Mesenchymal stem cell (in vitro differentiated cells and primary cell): ENCODE measurements around the gene NOG. TPM values are rescaled to one million over a fixed set of nuclear protein-coding genes. Genes with fewer than 3 reads are reported as not detected.
A peak's percentile ranks its signal among the peaks of the same experiment; 100 is the strongest.

Experiments
- DNase-seq: peaks from one replicate; pipeline ENCODE4 v3.0.0-alpha.2; 2013
- H2AFZ ChIP-seq: one replicate; pipeline ENCODE4 v1.6.1; 2013; ENCODE audit warnings: low read depth, mild to moderate bottlenecking, control low read depth, inconsistent platforms, low read length, moderate library complexity
- H2AK5ac ChIP-seq: 2 replicates; pipeline ENCODE4 v1.6.1; 2013; ENCODE audit warnings: low read length, moderate library complexity, mild to moderate bottlenecking, inconsistent platforms; ENCODE audit not compliant: severe bottlenecking
- H2BK120ac ChIP-seq: one replicate; pipeline ENCODE4 v1.6.1; 2013; ENCODE audit warnings: low read depth, mild to moderate bottlenecking, inconsistent platforms, low read length, moderate library complexity
- H2BK12ac ChIP-seq, 2 experiments: one replicate each; pipeline ENCODE4 v1.6.1; 2013; ENCODE audit warnings: inconsistent platforms in 2 of 2, low read length in 2 of 2, mild to moderate bottlenecking in 2 of 2, moderate library complexity in 2 of 2, control low read depth in 1 of 2
- H2BK15ac ChIP-seq: one replicate; pipeline ENCODE4 v1.6.1; 2013; ENCODE audit warnings: mild to moderate bottlenecking, low read depth, inconsistent platforms; ENCODE audit not compliant: poor library complexity, severe bottlenecking
- H2BK5ac ChIP-seq: 2 replicates; pipeline ENCODE4 v1.6.1; 2013; ENCODE audit warnings: low read depth, mild to moderate bottlenecking, low read length, control low read depth, inconsistent platforms; ENCODE audit not compliant: poor library complexity, severe bottlenecking
- H3K14ac ChIP-seq, 2 experiments: one replicate each; pipeline ENCODE4 v1.6.1; 2013; ENCODE audit warnings: inconsistent platforms in 2 of 2, low read length in 2 of 2, control low read depth in 1 of 2, mild to moderate bottlenecking in 1 of 2, moderate library complexity in 1 of 2
- H3K18ac ChIP-seq, 2 experiments: one replicate each; pipeline ENCODE4 v1.6.1; 2013; ENCODE audit warnings: inconsistent platforms in 2 of 2, low read length in 2 of 2, control low read depth in 1 of 2, low read depth in 1 of 2, mild to moderate bottlenecking in 1 of 2
- H3K23ac ChIP-seq, 2 experiments: one replicate each; pipeline ENCODE4 v1.6.1; 2013; ENCODE audit warnings: inconsistent platforms in 2 of 2, low read length in 2 of 2, mild to moderate bottlenecking in 2 of 2, moderate library complexity in 2 of 2, control low read depth in 1 of 2
- H3K27ac ChIP-seq: 2 replicates; pipeline ENCODE4 v1.5.1; 2013; ENCODE audit warnings: mild to moderate bottlenecking, moderate library complexity, low read length, control low read depth, inconsistent platforms; ENCODE audit not compliant: poor library complexity, severe bottlenecking
- H3K27me3 ChIP-seq, 2 experiments: 2 replicates each; pipeline versions ENCODE4 v1.6.1 to v1.7.0; 2013; ENCODE audit warnings: low read length in 2 of 2, mild to moderate bottlenecking in 2 of 2, moderate library complexity in 2 of 2, control low read depth in 1 of 2, inconsistent platforms in 1 of 2; ENCODE audit not compliant: control insufficient read depth in 1 of 2, insufficient read depth in 1 of 2
- H3K36me3 ChIP-seq, 2 experiments: 2 replicates each; pipeline versions ENCODE4 v1.6.1 to v1.7.0; 2013; ENCODE audit warnings: low read length in 2 of 2, control low read depth in 1 of 2, inconsistent platforms in 1 of 2, low read depth in 1 of 2, mild to moderate bottlenecking in 1 of 2; ENCODE audit not compliant: insufficient read depth in 2 of 2, control insufficient read depth in 1 of 2
- H3K4ac ChIP-seq, 2 experiments: one replicate each; pipeline ENCODE4 v1.6.1; 2013; ENCODE audit warnings: inconsistent platforms in 2 of 2, low read length in 2 of 2, mild to moderate bottlenecking in 2 of 2, moderate library complexity in 2 of 2, control low read depth in 1 of 2, low read depth in 1 of 2
- H3K4me1 ChIP-seq: 2 replicates; pipeline ENCODE4 v1.6.1; 2013; ENCODE audit warnings: low read depth, low read length, control low read depth; ENCODE audit not compliant: control insufficient read depth, insufficient read depth
- H3K4me2 ChIP-seq: 2 replicates; pipeline ENCODE4 v1.6.1; 2013; ENCODE audit warnings: low read length, mild to moderate bottlenecking, inconsistent platforms; ENCODE audit not compliant: poor library complexity, severe bottlenecking
- H3K4me3 ChIP-seq, 2 experiments: 2 replicates each; pipeline versions ENCODE4 v1.5.1 to v1.7.0; 2013; ENCODE audit warnings: low read length in 2 of 2, mild to moderate bottlenecking in 2 of 2, control low read depth in 1 of 2, low read depth in 1 of 2; ENCODE audit not compliant: insufficient read depth in 1 of 2
- H3K79me1 ChIP-seq: replicated peaks from 2 replicates; pipeline ENCODE4 v1.6.1; 2013; ENCODE audit warnings: mild to moderate bottlenecking, control low read depth, low read length, inconsistent platforms; ENCODE audit not compliant: poor library complexity, severe bottlenecking
- H3K9ac ChIP-seq: 2 replicates; pipeline ENCODE4 v1.7.0; 2013; ENCODE audit warnings: mild to moderate bottlenecking, low read length, moderate library complexity
- H3K9me3 ChIP-seq: 2 replicates; pipeline ENCODE4 v1.7.0; 2013; ENCODE audit warnings: mild to moderate bottlenecking, low read length; ENCODE audit not compliant: control insufficient read depth
- H4K8ac ChIP-seq: one replicate; pipeline ENCODE4 v1.6.1; 2013; ENCODE audit warnings: inconsistent platforms, mild to moderate bottlenecking, low read length, moderate library complexity
- H4K91ac ChIP-seq: one replicate; pipeline ENCODE4 v1.6.1; 2013; ENCODE audit warnings: mild to moderate bottlenecking, low read length, inconsistent platforms
- WGBS: methylation state at CpG from one replicate; pipeline ENCODE4 v1.1.7; 2013; ENCODE audit warnings: mixed read lengths; 5-methylcytosine and 5-hydroxymethylcytosine counted together
- polyA plus RNA-seq, 2 experiments: library from polyadenylated mRNA; stranded (reverse); fragments of 200-250 nt; gene quantifications; one replicate each; pipeline ENCODE4 v1.2.3, GENCODE V29; 2013

NOG gene
- 8.7 TPM for polyA plus RNA-seq (2013, experiment 1 of 2)
- polyA plus RNA-seq (2013, experiment 2 of 2), result 9.5 TPM

DNA sequence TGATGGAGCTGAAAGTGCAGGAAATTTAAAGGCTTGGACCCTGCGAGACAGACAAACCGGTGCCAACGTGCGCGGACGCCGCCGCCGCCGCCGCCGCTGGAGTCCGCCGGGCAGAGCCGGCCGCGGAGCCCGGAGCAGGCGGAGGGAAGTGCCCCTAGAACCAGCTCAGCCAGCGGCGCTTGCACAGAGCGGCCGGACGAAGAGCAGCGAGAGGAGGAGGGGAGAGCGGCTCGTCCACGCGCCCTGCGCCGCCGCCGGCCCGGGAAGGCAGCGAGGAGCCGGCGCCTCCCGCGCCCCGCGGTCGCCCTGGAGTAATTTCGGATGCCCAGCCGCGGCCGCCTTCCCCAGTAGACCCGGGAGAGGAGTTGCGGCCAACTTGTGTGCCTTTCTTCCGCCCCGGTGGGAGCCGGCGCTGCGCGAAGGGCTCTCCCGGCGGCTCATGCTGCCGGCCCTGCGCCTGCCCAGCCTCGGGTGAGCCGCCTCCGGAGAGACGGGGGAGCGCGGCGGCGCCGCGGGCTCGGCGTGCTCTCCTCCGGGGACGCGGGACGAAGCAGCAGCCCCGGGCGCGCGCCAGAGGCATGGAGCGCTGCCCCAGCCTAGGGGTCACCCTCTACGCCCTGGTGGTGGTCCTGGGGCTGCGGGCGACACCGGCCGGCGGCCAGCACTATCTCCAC lies at the start of gene NOG:
NOG (plus strand) TSS at position 54 of the 674 bp plus-strand sequence; CDS start at position 579, 525 bp downstream.
- peak within 1 kb of the TSS; percentile 81 for H4K91ac ChIP-seq

GRCh38 chr17:56545106-56545505 lies 48.4 kb upstream of the NOG start:
- Histone ChIP-seq H2AFZ (no peak overlapping the region), H3K4me1 (no peaks in the 10 kb centered on the region), H3K4ac (no peak overlapping the region), H3K9me3 (no peaks in the 10 kb centered on the region), H2BK120ac (no peak overlapping the region), H3K9ac (no peak overlapping the region), H2BK12ac (no peak overlapping the region), H2BK5ac (no peak overlapping the region), H3K36me3 (no peaks in the 10 kb centered on the region), H4K8ac (no peak overlapping the region), H2AK5ac (no peak overlapping the region), H3K23ac (no peak overlapping the region), H3K4me3 (no peak overlapping the region), H3K4me2 (no peak overlapping the region), H3K18ac (no peak overlapping the region), H3K27me3 (no peaks in the 10 kb centered on the region), H3K14ac (no peak overlapping the region), H3K79me1 (no peaks in the 10 kb centered on the region), H4K91ac (no peak overlapping the region), H2BK15ac (no peak overlapping the region), H3K27ac (no peak overlapping the region)
- DNase-seq, result no peak
- WGBS, result 69% methylated on average over 2 of the region's 2 CpGs

More for the DNA sequence above, at the start of gene NOG:
- Histone ChIP-seq H2BK12ac (peak within 1 kb of the TSS in 1 of 2 experiments; percentile 68), H3K27me3 (peaks cover 52 to 78% of the 10 kb centered on the region in 2 experiments), H3K27ac (no peak within 1 kb of the TSS), H2BK15ac (peak within 1 kb of the TSS; percentile 40), H3K4me1 (peaks cover 39% of the 10 kb centered on the region), H3K18ac (peak within 1 kb of the TSS; percentile 56 to 94), H2BK5ac (no peak within 1 kb of the TSS), H2AK5ac (no peak within 1 kb of the TSS), H4K8ac (peak within 1 kb of the TSS; percentile 12), H2BK120ac (no peak within 1 kb of the TSS), H3K36me3 (no peaks in the 10 kb centered on the region), H3K4me3 (peak within 1 kb of the TSS; percentile 62 to 72), H3K4ac (peak within 1 kb of the TSS in 1 of 2 experiments; percentile 80), H3K9me3 (no peaks in the 10 kb centered on the region), H3K4me2 (peak within 1 kb of the TSS; percentile 94), H3K9ac (no peak within 1 kb of the TSS), H3K14ac (peak within 1 kb of the TSS in 1 of 2 experiments; percentile 96), H3K23ac (peak within 1 kb of the TSS in 1 of 2 experiments; percentile 97), H3K79me1 (peaks cover 4% of the 10 kb centered on the region), H2AFZ (peak within 1 kb of the TSS; percentile 60)
- DNase-seq, result peak; percentile 83
- WGBS, result under 1% methylated on average over 67 of the region's 85 CpGs

DNA sequence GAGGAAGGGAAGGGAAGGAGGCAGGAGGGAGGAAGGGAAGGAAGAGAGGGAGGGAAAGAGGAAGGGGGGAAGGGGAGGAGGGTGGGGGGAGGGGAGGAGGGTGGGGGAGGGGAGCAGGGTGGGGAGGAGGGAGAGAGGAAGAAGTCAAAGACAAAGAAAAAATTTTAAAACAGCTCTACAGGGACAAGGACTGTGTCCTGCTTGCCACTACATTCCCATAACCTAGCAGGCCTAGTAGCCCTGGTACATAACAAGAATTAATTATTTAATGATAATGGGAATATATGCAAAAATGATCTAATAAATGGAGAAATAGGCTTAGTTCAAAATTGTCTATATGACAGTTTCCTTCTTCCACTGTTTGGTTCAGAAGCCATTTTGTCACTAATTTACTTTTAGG lies 47.6 kb upstream of the NOG start:
- Histone ChIP-seq H3K9ac (no peak overlapping the region), H3K9me3 (no peaks in the 10 kb centered on the region), H3K23ac (no peak overlapping the region), H2BK12ac (no peak overlapping the region), H4K91ac (no peak overlapping the region), H3K4me3 (no peak overlapping the region), H4K8ac (no peak overlapping the region), H3K79me1 (no peaks in the 10 kb centered on the region), H2BK120ac (no peak overlapping the region), H3K36me3 (no peaks in the 10 kb centered on the region), H2BK15ac (no peak overlapping the region), H3K18ac (no peak overlapping the region), H3K4ac (no peak overlapping the region), H2AK5ac (no peak overlapping the region), H3K4me1 (no peaks in the 10 kb centered on the region), H2BK5ac (no peak overlapping the region), H3K4me2 (no peak overlapping the region), H3K27ac (no peak overlapping the region), H2AFZ (no peak overlapping the region), H3K14ac (no peak overlapping the region), H3K27me3 (no peaks in the 10 kb centered on the region)
- no peak for DNase-seq

DNA sequence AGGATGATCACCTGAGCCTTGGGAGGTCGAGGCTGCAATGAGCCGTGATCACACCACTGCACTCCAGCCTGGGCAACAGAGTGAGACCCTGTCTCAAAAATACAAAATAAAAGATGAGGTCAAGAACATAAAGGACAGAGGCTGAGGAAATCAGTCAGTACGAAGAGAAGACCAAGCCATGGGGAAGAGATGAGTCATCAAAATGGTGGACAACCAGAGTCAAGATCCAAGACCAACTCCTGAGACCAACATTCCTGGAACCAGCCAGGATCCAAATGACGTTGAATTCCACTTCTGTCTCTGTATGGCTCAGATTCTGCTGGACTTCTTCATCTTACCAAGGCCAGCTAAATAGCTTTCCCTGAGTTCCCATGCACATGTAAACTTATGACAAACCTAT lies 44.8 kb upstream of the NOG start:
- no peak overlapping the region for H4K8ac ChIP-seq
- H3K27ac ChIP-seq, result no peak overlapping the region
- no peak overlapping the region for H2BK15ac ChIP-seq
- no peaks in the 10 kb centered on the region for H3K27me3 ChIP-seq
- no peak overlapping the region for H3K14ac ChIP-seq
- no peak overlapping the region for H3K9ac ChIP-seq
- H3K4ac ChIP-seq, result no peak overlapping the region
- no peak overlapping the region for H3K23ac ChIP-seq
- no peak overlapping the region for H2BK12ac ChIP-seq
- H3K9me3 ChIP-seq, result no peaks in the 10 kb centered on the region
- no peak overlapping the region for H2BK120ac ChIP-seq
- H2AK5ac ChIP-seq, result no peak overlapping the region
- WGBS, result 73% methylated on average over 4 of the region's 4 CpGs
- no peak overlapping the region for H2AFZ ChIP-seq
- no peaks in the 10 kb centered on the region for H3K4me1 ChIP-seq
- no peak overlapping the region for H3K4me2 ChIP-seq
- no peak for DNase-seq
- H2BK5ac ChIP-seq, result no peak overlapping the region
- H3K18ac ChIP-seq, result no peak overlapping the region
- no peaks in the 10 kb centered on the region for H3K36me3 ChIP-seq
- no peak overlapping the region for H4K91ac ChIP-seq
- no peaks in the 10 kb centered on the region for H3K79me1 ChIP-seq
- H3K4me3 ChIP-seq, result no peak overlapping the region
